H1 (cell line): ENCODE results near the gene XAGE1A. TPM values are rescaled to one million over a fixed set of nuclear protein-coding genes. Genes with fewer than 3 reads are reported as not detected.
"Not testable (repeated sequence)": the region's sequence is repeated elsewhere in the genome, so short reads cannot be mapped to it uniquely, and the experiment has no call there.

Experiments used
- CTCF ChIA-PET: fragments of 300-600 bp; sonication (Branson Sonifier 250); formaldehyde crosslinking; loops from one replicate; lab custom pipeline; 2021; ENCODE audit not compliant: partially characterized antibody; lab: Charles Lee
- POLR2A ChIA-PET: fragments of 300-600 bp; sonication (Branson Sonifier 250); formaldehyde crosslinking; loops from one replicate; lab custom pipeline; 2021; ENCODE audit warnings: inconsistent platforms; ENCODE audit not compliant: partially characterized antibody; lab: Charles Lee
- DNase-seq, 2 experiments: peaks; one replicate each; pipeline versions ENCODE4 v3.0.0 to v3.0.0-alpha.2; 2010 to 2022; ENCODE audit warnings: low spot score in 2 of 2, low read depth in 1 of 2, mixed read lengths in 1 of 2
- FAIRE-seq: peaks from 2 replicates; lab custom pipeline; 2011; peaks lifted over from hg19 to GRCh38; lab: Jason Lieb, UNC
- H2AFZ ChIP-seq: 2 replicates; pipeline ENCODE4 v1.8.1; 2012; ENCODE audit warnings: low read length, inconsistent platforms
- H2AK5ac ChIP-seq: 2 replicates; pipeline ENCODE4 v1.6.1; 2013; ENCODE audit warnings: low read depth, low read length
- H2BK120ac ChIP-seq: replicated peaks from 2 replicates; pipeline ENCODE3; 2013; ENCODE audit warnings: low read depth, low read length, inconsistent platforms
- H2BK12ac ChIP-seq: 2 replicates; pipeline ENCODE4 v1.6.1; 2013; ENCODE audit warnings: low read depth, low read length
- H2BK15ac ChIP-seq: 2 replicates; pipeline ENCODE4 v1.6.1; 2013; ENCODE audit warnings: low read length
- H2BK20ac ChIP-seq: 2 replicates; pipeline ENCODE4 v1.6.1; 2013; ENCODE audit warnings: low read length
- H2BK5ac ChIP-seq: 2 replicates; pipeline ENCODE4 v1.6.1; 2013; ENCODE audit warnings: low read depth, low read length
- H3K14ac ChIP-seq: 2 replicates; pipeline ENCODE4 v1.6.1; 2013; ENCODE audit warnings: inconsistent platforms; ENCODE audit not compliant: insufficient read length
- H3K18ac ChIP-seq: 2 replicates; pipeline ENCODE4 v1.6.1; 2013; ENCODE audit warnings: low read length; ENCODE audit errors: extremely low read depth
- H3K23ac ChIP-seq: 2 replicates; pipeline ENCODE4 v1.6.1; 2013; ENCODE audit warnings: inconsistent platforms; ENCODE audit not compliant: insufficient read length
- H3K23me2 ChIP-seq: 2 replicates; pipeline ENCODE4 v1.6.1; 2013; ENCODE audit warnings: low read depth, low read length
- H3K27ac ChIP-seq: 2 replicates; pipeline ENCODE4 v1.6.1; 2011; ENCODE audit warnings: low read depth, low read length, inconsistent platforms
- H3K27me3 ChIP-seq, 4 experiments: replicated peaks in 1 of 4; 1 replicate in 1 of 4; 2 replicates in 3 of 4; pipeline versions ENCODE4 v1.6.1 to v1.8.1; 2011 to 2013; ENCODE audit warnings: low read length in 3 of 4, mild to moderate bottlenecking in 3 of 4, inconsistent platforms in 2 of 4, mixed read lengths in 2 of 4, moderate library complexity in 1 of 4; ENCODE audit not compliant: control insufficient read depth in 3 of 4, insufficient read depth in 3 of 4; ENCODE audit errors: extremely low read depth in 1 of 4
- H3K36me3 ChIP-seq, 4 experiments: 2 replicates each; pipeline versions ENCODE4 v1.6.1 to v1.8.1; 2011 to 2013; ENCODE audit warnings: mild to moderate bottlenecking in 4 of 4, low read length in 3 of 4, moderate library complexity in 2 of 4, control low read depth in 1 of 4, inconsistent platforms in 1 of 4; ENCODE audit not compliant: insufficient read depth in 4 of 4, control insufficient read depth in 2 of 4
- H3K4ac ChIP-seq: replicated peaks from 2 replicates; pipeline ENCODE3; 2013; ENCODE audit warnings: low read length, low read depth, mixed read lengths, inconsistent platforms; ENCODE audit not compliant: insufficient read length
- H3K4me1 ChIP-seq, 4 experiments: replicated peaks in 1 of 4; 1 replicate in 1 of 4; 2 replicates in 3 of 4; pipeline versions ENCODE4 v1.6.1 to v1.8.1; 2011 to 2013; ENCODE audit warnings: low read length in 3 of 4, inconsistent platforms in 2 of 4, mixed read lengths in 1 of 4; ENCODE audit not compliant: insufficient read depth in 4 of 4, control insufficient read depth in 3 of 4
- H3K4me2 ChIP-seq, 2 experiments: 2 replicates each; pipeline versions ENCODE4 v1.6.1 to v1.8.1; 2011 to 2013; ENCODE audit warnings: low read depth in 2 of 2, low read length in 2 of 2, control low read depth in 1 of 2, inconsistent platforms in 1 of 2, mild to moderate bottlenecking in 1 of 2; ENCODE audit not compliant: insufficient read depth in 1 of 2
- H3K4me3 ChIP-seq, 4 experiments: fragments of 200-600, 300-600 bp in 1 of 4; sonication (generic), shearing (Covaris generic), sonication (Bioruptor Twin) in 1 of 4; 2 replicates each; pipeline versions ENCODE4 v1.5.1 to v1.8.1; 2011 to 2016; ENCODE audit warnings: low read length in 4 of 4, low read depth in 3 of 4, control low read depth in 2 of 4, inconsistent platforms in 2 of 4, mild to moderate bottlenecking in 2 of 4, mixed read lengths in 1 of 4, moderate library complexity in 1 of 4; ENCODE audit not compliant: insufficient read depth in 2 of 4; ENCODE audit errors: extremely low read depth in 1 of 4
- H3K56ac ChIP-seq: replicated peaks from 2 replicates; pipeline ENCODE3; 2013; ENCODE audit warnings: low read depth, mild to moderate bottlenecking, mixed read lengths, low read length, inconsistent platforms; ENCODE audit not compliant: insufficient read length
- H3K79me1 ChIP-seq: 2 replicates; pipeline ENCODE4 v1.6.1; 2013; ENCODE audit warnings: low read depth, low read length, control low read depth
- H3K79me2 ChIP-seq, 2 experiments: 2 replicates each; pipeline versions ENCODE4 v1.6.1 to v1.8.1; 2012 to 2013; ENCODE audit warnings: low read length in 2 of 2, mild to moderate bottlenecking in 2 of 2, inconsistent platforms in 1 of 2; ENCODE audit not compliant: insufficient read depth in 2 of 2, control insufficient read depth in 1 of 2
- H3K9ac ChIP-seq, 4 experiments: replicated peaks in 1 of 4; 1 replicate in 1 of 4; 2 replicates in 3 of 4; pipeline versions ENCODE4 v1.6.1 to v1.8.1; 2011 to 2013; ENCODE audit warnings: low read depth in 3 of 4, low read length in 3 of 4, control low read depth in 2 of 4, mild to moderate bottlenecking in 2 of 4, moderate library complexity in 2 of 4, inconsistent platforms in 1 of 4; ENCODE audit errors: extremely low read depth in 1 of 4
- H3K9me3 ChIP-seq, 2 experiments: 2 replicates each; pipeline versions ENCODE4 v1.6.1 to v1.8.1; 2012 to 2013; ENCODE audit warnings: mild to moderate bottlenecking in 2 of 2, moderate library complexity in 2 of 2, control low read depth in 1 of 2, inconsistent platforms in 1 of 2, low read depth in 1 of 2, low read length in 1 of 2, mixed read lengths in 1 of 2; ENCODE audit not compliant: insufficient read depth in 2 of 2
- H4K20me1 ChIP-seq, 2 experiments: replicated peaks in 1 of 2; 2 replicates each; pipeline versions ENCODE3 to v1.8.1; 2011 to 2013; ENCODE audit warnings: inconsistent platforms in 2 of 2, low read length in 2 of 2, mild to moderate bottlenecking in 1 of 2; ENCODE audit not compliant: insufficient read depth in 2 of 2, control insufficient read depth in 1 of 2
- H4K5ac ChIP-seq: 2 replicates; pipeline ENCODE4 v1.6.1; 2013; ENCODE audit warnings: low read length, low read depth, mixed read lengths, inconsistent platforms; ENCODE audit not compliant: insufficient read length
- H4K8ac ChIP-seq: 2 replicates; pipeline ENCODE4 v1.8.0; 2013; ENCODE audit warnings: mild to moderate bottlenecking, moderate library complexity, low read length, inconsistent platforms; ENCODE audit not compliant: insufficient read depth; ENCODE audit errors: extremely low read depth
- H4K91ac ChIP-seq: replicated peaks from 2 replicates; pipeline ENCODE3; 2013; ENCODE audit warnings: low read length, mixed read lengths, inconsistent platforms; ENCODE audit not compliant: insufficient read length
- WGBS, 2 experiments: shearing (Covaris generic) in 1 of 2; methylation state at CpG; one replicate each; pipeline versions ENCODE4 v1.1.6 to v1.1.7; 2013 to 2015; ENCODE audit warnings: low lambda C conversion rate in 2 of 2, mixed read lengths in 2 of 2, inconsistent platforms in 1 of 2, low coverage in 1 of 2, missing lambda C conversion rate in 1 of 2; ENCODE audit not compliant: insufficient replicate concordance in 2 of 2, insufficient coverage in 1 of 2, insufficient read length in 1 of 2; ENCODE audit errors: extremely low coverage in 1 of 2, missing lambda C conversion rate in 1 of 2; 5-methylcytosine and 5-hydroxymethylcytosine counted together
- polyA plus RNA-seq, 7 experiments: library from polyadenylated mRNA; depleted of rRNA in 3 of 7; stranded (reverse) in 5 of 7; unstranded in 2 of 7; fragments of >200 nt in 5 of 7; fragments of 200-250 nt in 2 of 7; gene quantifications; 1 replicate in 5 of 7; 2 replicates in 1 of 7; 4 replicates in 1 of 7; pipeline versions ENCODE4 v1.2.1 to v1.2.3, GENCODE V29; 2011 to 2013; ENCODE audit warnings: missing spikeins in 2 of 7, mixed read lengths in 2 of 7
- total RNA-seq: library from RNA; stranded (reverse); fragmentation: NEBNext Ultra II Directional; extraction: Animal tissue kit (Norgen Biotek cat#: 25700); gene quantifications from 2 replicates; pipeline ENCODE4 v1.2.1, GENCODE V29; 2021

Gene XAGE1A
- total and polyA plus RNA-seq, 2 of the 8 experiments (the other 6 are each of a cell fraction or from before 2014, with no cell fraction given): not detected

DNA sequence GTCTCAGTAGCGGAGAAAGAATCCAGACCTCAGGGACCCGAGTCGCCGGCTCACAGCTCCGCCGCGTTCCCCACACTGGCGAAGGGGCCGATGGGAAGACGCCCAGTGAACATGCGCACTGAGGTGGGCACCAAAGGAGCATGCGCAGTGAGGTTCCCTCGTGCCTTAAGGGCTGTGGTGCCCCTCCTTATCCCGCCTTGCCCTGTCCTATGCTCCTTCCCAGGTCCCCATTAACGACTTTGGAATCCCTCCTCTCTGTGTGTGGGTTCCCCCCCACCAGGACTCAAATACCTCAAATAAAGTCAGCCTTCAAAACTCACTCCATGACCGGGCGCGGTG lies 21.3 kb downstream of the XAGE1A start, which contains the start of gene XAGE1B:
Gene XAGE1B (minus strand): TSS at position 77 of the 339 bp plus-strand sequence. CDS start 1,536 bp downstream, outside the sequence.
- H3K56ac ChIP-seq, POLR2A ChIA-PET, H3K27me3 ChIP-seq, H3K36me3 ChIP-seq, H3K9ac ChIP-seq, DNase-seq, H3K23me2 ChIP-seq, H2BK12ac ChIP-seq, H3K4me1 ChIP-seq, H2AFZ ChIP-seq, H3K9me3 ChIP-seq, H2BK5ac ChIP-seq, H2BK15ac ChIP-seq, H4K5ac ChIP-seq, H3K18ac ChIP-seq, FAIRE-seq, H3K79me1 ChIP-seq, H3K23ac ChIP-seq, H3K14ac ChIP-seq, H3K4me3 ChIP-seq, H3K4me2 ChIP-seq, H3K4ac ChIP-seq, H4K20me1 ChIP-seq, H2BK20ac ChIP-seq, H3K27ac ChIP-seq, H2AK5ac ChIP-seq, H3K79me2 ChIP-seq, H4K8ac ChIP-seq, H2BK120ac ChIP-seq, H4K91ac ChIP-seq, CTCF ChIA-PET: not testable (repeated sequence)
- WGBS, 2 experiments: no CpG with 5 or more reads among the region's 18 CpGs

DNA sequence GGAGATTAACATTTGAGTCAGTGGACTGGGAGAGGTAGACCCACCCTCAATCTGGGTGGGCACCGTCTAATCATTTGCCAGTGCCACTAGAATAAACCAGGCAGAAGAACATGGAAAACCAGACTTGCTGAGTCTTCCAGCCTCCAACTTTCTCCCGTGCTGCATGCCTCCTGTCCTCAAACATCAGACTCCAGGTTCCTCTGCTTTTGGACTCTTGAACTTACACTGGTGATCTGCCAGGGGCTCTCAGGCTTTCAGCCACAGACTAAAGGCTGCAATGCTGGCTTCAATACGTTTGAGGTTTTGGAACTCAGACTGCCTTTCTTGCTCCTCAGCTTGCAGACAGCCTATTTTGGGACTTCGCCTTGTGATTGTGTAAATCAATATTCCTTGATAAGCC lies 45.4 kb downstream of the XAGE1A start:
- H2AFZ ChIP-seq, H3K56ac ChIP-seq, H2AK5ac ChIP-seq, H4K8ac ChIP-seq, H3K9me3 ChIP-seq, FAIRE-seq, H3K36me3 ChIP-seq, H3K4me3 ChIP-seq, H4K20me1 ChIP-seq, H2BK120ac ChIP-seq, H3K14ac ChIP-seq, POLR2A ChIA-PET, H3K79me1 ChIP-seq, H4K91ac ChIP-seq, H4K5ac ChIP-seq, H3K23ac ChIP-seq, H2BK20ac ChIP-seq, DNase-seq, H3K79me2 ChIP-seq, H3K4ac ChIP-seq, H3K18ac ChIP-seq, H3K23me2 ChIP-seq, H2BK12ac ChIP-seq, H3K27ac ChIP-seq, H3K4me1 ChIP-seq, H3K4me2 ChIP-seq, H2BK5ac ChIP-seq, H2BK15ac ChIP-seq, CTCF ChIA-PET, H3K27me3 ChIP-seq, H3K9ac ChIP-seq: not testable (repeated sequence)
- WGBS, 2 experiments: 93% methylated on average over 3 of the region's 4 CpGs; no CpG with 5 or more reads in 1 of the 2 experiments
